ENCODE data around the gene MCAM.

MCAM gene

DNA sequence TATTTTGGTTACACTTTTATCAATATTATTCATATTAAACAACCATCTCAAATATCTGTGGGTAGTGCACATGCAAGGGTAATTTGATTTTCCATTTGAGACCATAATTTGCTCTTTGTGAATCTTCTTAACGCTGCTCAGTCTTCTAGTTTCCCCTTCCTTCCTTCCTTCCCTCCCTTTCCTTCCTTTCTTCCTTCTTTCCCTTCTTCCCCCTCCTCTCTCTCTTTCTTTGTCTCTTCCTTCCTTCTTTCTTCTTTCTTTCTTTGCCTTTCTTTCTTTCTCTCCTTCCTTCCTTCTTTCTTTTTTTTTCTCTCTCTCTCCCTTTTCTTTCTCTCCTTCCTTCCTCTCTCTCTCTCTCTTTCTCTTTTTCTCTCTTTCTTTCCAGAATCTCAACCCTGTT is 13.3 kb upstream of the MCAM start:
- DNase-seq: no peak

DNA sequence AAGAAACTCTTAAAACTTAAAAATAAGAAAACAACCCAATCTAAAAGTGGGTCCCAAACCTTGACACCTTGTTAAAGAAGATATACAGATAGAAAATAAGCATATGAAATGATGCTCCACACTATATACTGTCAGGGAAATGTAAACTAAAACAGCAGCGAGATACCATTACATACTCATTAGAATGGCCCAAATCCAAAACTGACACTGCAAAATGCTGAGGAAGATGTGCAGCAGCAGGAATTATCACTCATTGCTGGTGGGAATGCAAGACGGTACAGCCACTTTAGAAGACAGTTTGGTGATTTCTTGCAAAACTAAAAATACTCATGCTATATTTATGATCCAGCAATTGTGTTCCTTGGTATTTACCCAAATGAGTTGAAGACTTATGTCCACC is 12.4 kb upstream of the MCAM start:
- no peak for DNase-seq

DNA sequence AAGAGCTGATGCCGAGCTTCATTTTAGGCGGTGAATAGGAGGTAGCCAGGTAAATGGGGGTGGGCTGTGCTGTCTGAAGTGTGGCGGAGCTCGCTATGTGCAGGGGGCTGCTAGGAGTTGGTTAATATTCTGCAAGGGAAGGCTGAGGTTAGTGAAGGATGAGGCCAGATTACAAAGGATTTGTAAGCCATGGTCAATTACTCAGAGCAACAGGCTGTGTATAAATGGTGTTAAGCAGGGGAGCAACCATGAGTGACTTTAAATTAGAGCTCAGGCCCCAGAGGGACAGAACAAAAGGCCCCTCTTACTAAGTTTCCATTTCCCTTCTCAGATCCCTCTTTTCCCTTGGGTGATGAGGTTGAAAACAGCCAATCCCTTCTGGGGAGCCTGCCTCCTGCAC is 7.3 kb upstream of the MCAM start:
- no peak for DNase-seq

DNA sequence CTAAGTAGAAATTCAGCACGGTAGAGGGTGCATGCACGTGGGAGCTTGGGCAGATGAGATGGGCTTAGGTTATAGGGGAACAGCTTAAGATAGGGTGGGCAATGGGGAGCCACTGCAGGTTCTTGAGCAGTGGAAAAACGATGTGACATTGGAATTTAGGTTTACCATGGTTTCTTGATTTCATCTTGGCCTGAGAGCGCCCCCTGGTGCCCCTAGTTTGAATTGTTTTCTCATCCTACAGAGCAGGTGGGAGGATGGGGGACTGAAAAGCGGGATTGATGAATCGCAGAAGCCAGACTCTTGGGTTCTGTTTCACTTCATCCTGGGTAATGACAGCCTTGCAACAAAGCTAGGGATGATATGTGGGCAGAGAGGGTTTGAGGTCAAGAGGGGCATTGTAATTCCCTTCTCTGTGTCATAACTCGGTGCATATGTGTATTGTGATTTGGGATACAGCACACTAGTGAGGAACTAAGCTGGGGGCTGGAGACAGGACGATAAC is 6.7 kb upstream of the MCAM start:
- DNase-seq: peak; percentile 77

DNA sequence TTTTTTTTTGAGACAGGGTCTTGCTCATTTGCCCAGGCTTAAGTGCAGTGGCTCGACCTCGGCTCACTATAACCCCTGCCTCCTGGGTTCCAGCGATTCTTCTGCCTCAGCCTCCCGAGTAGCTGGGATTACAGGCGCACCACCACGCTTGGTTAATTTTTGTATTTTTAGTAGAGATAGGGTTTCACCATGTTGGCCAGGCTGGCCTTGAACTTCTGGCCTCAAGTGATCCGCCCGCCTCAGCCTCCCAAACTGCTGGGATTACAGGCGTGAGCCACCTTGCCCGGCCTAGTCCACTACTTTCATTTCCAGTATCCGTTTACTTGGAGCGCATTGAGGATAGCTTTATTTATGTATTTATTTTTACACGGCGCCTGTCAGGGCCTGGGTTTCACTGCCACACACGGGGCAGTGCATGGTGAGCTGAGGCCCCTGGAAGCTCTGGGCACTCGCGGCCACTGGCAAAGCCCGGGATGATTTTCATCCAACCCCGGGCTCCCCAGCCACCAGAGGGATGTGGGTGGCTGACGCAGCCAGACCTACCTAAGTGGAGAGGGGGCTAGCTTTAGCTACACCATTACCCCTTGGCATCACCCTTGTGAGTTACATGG is 6.1 kb upstream of the MCAM start:
- DNase-seq: no peak

DNA sequence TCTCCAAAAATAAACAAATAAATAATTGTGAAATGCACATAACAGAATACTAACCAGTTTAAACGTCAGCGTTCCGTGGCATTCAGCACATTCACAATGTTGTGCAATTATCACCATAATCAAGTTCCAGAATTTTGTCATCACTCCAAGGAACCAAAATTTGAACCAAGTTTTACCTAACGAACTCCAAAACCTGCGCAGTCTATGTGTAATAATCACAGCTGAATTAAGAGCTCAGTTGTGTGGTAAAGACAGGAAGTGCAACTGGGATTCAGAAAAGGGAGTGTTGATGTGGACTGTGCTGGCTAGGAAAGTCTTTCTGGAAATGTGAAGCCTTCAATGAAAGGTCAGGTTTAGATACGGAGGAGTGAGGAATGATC is 5.4 kb upstream of the MCAM start:
- DNase-seq: no peak

DNA sequence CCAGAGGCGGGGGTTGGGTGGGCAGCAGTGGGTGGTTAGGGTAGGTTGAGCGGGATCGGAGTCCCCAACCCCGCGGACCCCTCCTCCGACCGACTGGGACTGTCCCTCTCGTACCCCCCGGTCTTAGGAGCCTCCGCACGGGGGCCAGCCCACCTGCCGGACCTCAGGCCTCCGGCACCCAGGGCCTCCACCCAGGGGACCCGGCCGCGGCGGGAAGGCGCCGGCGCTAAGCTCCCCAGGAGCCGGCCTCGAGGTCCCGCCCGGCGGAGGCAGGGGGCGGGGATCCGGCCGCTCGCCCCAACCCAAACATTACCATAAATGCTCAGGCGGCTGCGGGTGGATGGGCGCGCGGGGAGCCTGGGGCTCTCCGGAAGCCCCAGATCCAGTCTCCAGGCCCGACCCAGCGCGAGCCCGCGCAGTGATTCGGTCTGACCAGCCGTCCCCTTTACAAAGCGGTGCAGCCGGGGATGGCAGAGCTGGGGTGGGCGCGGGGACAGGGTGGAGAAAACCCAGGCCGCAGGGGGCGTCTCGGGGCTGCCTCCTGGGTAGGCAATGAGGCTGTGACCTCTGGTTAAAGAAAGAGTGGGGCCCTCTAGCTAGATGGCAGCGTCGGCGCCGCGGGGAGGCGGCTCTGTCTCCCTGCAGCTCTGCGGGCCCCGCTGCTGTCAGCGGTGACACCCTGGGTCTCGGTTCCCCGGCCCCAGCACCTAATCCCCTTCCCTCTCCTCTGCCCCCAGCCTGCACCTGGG is 4.0 kb upstream of the MCAM start:
- DNase-seq: peak; percentile 86

DNA sequence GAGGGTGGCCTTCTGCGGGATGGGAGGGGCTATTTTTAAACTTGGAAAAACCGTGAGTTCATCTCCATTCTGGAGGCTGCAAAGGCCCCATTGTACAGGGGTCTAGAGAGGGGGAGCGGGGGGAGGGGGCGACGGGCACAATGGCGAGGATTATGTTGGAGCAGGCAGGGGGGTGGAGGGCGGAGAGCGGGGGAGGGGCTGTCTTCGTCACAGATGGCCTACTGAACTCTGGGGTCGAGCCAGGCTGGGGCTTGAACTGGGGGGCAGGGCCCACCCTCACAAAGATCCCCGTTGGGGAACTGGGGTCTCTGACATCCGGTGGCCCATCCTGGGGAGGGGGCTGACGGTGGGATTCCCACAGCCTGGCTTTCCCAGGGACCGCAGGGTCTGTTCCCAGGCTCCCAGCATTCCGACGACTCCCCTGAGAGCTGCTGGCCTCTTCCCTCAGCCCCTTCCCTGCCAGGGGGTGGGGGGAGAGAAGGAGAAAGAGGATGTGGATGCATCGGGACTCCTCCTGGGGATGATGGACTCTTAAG is 3.4 kb upstream of the MCAM start:
- DNase-seq: peak; percentile 89

DNA sequence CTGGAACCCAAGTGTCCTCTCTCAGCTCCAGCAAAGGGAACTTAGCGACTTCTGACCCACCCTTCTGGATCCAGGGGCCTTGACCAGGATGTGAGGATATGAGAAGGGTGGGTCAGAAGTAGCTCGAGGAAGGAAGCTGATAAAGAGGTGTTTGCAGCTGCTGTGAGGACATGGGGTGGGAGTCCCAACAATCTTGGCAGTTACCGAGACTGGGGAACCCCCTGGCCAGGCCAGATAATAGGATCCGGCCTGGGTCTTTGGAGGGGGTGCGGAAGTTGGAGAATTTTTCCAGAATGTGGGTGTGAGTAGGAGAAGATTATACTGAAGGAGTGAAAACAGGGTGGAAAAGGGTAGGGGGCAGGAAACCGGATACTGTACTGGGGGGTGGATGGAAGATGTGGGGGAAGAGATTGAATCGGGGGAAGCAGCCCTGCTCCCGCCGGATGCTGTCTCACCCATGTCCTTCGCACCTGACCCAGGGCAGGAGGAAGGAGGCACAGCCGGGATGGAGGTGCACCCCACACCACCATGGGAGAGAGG is 2.8 kb upstream of the MCAM start:
- DNase-seq: no peak

DNA sequence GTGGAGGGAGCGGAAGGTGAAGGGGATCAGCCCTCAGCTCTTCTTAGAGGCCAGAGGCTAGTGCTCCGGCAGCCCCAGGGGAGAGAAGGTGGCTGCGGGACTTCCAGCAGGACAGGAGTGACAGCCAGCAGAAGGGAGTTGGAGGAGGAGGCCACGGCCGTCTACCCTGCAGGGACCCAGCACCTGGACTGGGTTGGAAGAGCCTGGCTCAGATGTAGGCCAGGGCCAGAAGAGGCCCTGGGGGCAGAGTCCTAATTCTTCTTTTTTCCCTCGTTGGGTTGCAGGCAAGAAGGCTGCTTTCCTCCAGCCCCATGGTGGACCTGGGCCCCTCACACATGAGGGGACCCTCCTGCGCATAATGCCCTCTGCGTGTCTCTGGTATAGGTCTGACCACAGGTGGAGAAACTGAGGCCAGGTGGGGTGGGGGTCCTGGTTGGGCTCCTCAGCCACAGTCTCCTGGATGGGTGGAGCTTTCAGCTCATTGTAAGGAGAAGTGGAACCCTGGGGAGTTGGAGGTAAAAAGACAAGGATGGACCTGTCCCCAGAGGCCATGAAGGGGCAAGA is 2.3 kb upstream of the MCAM start:
- DNase-seq: no peak

DNA sequence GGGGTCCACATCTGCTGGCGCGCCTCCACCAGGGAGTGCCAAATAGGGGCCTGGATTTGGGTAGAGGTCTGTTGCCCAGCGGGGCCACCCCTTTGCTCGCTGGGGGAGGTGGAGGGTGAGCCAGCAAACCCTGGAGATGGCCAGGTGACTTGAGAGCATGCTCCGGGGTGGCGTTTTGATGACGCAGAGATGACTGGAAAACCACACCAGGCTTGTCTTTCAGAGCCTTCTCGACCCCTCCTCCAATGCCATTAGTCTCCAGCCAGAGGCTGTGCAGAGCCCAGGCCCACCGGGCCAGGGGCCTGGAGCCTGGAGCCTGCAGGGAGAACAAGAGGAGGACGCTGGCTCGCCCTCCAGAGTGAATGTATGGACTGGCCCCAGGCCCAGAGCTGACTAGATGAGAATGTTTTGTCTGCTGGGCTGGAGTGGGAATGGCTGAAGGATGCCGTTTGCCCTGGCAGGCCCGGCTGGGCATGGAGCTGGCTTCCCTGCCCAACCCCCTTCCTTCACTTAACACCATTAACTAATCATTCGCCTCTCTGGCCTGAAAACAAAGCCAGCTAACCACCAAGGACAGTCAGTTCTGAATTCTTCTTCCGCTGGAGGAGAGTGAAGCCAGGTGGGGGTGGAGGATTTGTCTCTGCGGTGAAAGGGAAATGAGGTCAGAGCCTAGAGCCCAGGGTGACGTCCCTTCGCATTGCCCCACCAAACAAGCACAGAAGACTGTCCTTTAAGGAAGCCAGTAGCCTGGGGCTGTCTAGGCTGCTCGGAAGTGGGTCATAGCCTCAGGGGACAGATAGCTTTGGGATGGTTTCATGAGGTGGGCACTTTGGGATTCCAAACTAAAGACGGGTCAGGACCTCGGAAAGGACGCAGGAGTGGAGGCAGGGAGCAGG is 1.6 kb upstream of the MCAM start:
- DNase-seq: peak; percentile 74

DNA sequence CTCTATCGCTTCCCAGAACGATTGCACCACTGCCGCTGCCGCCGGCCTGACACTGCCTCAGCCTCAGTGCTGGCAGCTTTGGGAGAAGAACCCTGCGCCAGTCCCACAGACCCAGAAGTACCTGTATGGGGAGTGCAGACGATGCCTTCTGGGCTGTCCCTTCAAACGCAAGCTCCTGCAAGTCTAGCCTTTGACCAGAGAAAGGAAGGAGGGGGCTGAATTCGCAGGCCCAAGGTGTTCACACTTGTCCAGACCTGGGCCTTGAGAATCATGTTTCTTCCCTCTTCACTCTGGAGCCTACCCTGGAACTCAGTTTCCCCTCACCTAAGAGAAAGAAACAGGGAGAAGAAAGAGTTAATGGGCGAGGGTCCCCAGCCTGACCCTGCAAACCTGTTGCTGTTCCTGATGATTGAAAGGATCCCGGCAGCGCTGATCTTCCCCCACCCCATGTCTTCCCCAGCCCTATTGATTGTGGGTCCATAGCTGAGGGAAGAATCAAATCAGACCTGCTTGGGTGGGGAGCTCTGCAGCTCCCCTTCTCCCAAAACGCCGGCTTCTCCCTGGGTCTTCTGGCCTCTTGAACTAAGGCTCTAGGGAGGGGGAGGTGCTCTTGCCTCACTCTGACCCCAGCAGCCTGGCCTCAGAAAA is 786 bp upstream of the MCAM start:
- no peak for DNase-seq

DNA sequence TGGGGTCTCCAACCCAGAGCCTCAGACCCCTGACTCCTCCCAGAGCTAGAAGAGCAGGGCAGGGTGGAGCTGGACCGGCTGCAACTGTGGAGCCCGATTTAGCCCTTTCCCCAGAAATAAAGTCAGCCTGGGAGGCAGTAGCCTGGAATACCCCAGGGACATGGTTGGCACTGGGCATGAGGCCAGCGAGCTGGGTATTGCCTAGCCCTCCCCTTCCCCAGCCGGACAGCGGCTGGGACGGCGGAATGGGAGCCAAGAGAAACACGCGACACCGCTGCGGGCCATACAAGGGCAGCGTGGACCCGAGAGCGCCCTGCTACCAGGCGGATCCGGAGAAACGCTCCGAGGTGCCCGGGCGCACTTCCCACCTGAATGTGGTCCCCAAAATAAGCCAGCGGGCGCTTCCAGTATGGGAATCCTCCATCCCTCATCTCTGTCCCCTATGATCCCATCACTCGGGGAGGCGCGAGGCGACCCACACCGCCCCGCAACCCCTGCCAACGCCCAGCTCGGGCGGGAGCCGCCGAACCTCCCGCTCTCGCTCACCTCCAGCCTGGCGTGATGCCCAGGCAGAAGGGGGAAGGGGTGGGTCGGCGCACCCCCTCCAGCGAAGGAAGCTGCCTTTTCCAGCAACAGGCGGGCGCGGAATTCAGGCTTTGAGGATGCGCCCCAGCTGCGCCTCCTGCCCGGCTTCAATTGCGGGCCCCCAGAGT is 758 bp downstream of the MCAM start:
- DNase-seq: peak; percentile 46

DNA sequence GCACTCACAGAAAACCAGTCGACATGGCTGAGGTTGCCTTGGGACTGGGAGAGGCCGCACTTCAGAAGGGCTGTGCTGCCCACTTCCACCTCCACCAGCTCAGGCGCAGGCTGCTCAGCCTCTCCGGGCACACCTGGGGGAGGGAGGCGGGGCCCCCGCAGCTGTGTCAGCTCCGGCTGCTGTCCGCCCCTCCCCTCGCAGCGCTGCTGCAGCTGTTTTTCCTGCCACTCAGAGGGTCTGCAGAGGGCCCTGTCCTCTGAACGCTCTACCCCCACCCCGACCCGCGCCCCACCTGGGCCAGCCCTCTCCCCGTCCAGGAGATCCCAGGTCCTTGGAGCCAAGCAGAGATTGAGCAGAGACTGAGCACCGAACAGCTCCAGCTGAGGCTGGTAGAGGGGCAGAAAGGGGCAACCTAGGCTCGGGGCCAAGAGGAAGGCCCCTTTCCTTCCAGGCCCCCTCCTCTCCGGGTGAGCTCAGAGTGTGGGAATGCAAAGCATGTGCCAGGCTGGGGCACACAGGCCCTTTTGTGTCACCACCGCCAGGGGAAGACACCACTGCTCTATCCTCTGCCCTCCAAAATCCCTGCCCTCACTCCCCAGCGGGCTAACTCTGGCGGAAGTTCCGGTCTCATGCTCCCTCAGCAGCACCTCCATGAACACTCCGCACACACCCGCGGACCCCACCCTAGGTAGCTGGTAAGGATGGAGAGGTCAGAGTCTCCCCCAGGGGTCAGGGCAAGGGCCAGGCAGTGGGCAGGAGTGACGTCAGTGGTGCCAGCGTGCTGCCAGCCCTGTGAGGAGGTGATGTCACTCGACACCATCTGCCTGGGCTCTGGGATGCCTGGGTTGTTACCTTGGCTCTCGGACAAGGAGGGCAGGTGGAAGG is 1.6 kb downstream of the MCAM start:
- peak; percentile 72 for DNase-seq

DNA sequence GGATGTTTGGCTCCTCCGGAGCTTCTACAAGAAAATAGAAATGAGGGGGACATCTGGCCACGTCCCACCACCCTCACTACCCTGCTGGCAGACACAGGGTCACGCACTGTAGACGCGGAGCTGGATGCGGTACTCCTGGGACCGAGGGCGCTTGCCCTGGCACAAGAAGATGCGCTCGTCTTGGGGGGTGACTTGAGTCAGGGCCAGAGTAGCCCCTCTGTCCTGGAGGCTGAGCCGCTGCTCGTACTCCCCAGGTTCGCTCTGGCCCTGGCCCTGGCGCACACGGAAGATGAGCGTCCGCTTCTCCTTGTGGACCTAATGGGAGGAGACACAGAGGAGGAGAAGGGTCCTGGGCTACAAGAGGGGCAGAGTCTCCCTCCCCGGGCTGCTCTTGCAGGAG is 2.2 kb downstream of the MCAM start:
- DNase-seq: no peak

DNA sequence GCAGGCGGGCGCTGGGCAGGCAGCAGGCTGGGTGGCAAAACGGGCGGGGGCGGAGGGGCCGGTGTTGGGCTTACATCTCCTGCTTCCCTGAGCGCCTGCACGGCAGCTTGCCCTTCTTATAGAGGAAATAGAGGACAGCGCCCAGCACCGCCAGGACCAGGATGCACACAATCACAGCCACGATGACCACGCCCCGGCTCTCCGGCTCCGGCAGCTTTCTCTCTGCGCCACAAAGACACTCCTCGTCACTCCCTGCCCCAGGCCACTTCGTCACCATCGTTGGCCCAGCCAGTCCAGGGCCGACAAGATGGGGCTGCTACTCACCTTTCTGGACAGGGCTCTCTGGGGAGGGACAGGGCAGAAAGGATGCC is 6.3 kb downstream of the MCAM start:
- no peak for DNase-seq

DNA sequence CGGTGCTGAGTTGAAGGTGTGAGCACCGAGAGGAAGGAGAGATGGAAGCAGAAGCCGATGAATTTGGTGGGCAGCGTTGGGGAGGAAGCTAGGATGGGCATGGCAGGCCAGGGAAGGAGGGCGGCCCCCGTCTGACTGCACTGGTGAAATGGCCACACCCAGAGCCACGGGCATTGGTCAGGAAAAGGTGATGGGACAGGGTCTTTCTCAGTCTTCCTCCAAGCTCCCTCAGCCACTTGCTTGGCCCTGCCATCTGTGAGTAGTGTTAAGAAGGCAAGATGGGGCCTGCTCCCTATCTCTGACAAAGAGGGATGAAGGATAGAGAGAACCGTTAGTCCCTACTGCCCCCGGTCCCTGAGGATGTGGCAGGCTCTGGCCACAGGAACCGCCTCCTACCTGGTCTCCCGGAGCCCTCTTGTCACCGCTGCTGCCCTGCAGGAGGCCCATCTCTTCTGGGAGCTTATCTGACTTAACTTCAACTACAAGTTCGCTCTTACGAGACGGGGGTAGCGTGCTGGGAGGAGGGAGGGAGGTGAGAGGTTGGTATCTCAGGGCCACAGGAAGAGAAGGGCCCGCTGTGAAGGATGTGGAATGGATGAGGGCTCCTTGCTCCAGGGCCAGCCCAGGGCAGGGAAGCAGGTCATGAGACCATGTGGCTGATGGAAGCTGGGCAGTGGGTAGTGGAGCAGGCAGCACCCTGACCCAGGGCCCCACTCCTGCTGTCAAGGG is 6.8 kb downstream of the MCAM start:
- DNase-seq: no peak

DNA sequence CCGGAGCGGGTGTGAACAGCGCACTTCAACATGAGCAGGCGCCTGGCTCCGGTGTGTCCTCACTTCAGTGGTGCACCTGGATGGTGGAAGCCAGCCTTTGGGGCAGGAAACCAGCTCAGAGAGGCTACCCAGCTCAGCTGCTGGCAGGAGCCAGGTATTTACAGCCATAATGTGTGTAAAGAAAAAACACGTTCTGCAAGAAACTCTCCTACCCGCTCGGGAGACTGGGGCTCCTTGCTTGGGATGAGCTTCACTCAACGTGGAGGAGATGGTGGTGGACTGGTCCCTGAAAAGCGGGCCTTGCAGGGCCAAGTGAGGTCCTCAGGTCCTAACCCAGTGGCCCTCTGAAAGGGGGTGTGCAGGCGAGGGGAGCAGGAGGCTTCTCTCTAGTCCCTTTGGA is 7.5 kb downstream of the MCAM start:
- no peak for DNase-seq

DNA sequence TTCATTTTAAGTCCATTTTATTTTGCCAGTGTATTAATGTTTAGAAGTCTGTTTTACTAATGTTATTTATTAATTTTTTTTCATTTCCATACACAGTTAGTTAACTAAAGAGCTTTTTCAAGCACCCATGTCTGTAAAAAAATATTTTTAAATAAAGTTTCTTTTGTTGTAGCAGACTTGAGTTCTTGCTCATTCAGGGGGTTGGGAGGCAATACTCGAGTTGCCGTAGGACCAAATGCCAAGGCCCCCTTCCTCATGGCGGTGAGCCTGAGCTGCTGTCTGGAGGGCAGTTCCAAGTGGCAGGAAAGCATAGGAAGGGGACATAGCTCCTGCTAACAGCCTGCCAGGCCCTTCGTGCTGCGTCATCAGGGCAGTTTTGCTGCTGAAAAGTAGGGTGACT is 9.0 kb downstream of the MCAM start:
- DNase-seq: no peak

DNA sequence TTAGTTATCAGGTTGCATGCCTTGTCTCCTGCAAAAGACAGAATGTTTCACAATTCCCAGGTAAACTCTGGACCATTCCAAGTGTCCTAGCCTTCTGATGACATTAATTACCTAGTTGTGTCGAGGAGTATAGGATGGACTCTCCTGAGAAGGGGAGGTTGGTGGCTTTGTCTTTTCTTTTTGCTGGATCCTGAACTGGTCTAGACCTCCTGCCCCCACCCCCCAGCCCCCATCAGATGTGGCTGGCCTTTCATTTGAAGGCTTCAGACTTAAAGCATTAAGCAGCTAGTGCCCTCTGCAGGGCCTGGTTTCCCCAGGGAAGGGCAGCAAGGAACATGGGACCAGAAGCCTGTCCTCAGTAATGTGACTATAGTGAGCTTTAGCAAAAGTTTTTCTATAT is 9.7 kb downstream of the MCAM start:
- DNase-seq: peak; percentile 34
